Renal pelvis (tissue), 12 donors: ENCODE measurements around the gene CCDC70. TPM values are rescaled to one million over a fixed set of nuclear protein-coding genes. Genes with fewer than 3 reads are reported as not detected.
"Not testable (repeated sequence)": the region's sequence is repeated elsewhere in the genome, so short reads cannot be mapped to it uniquely, and the experiment has no call there.

Experiments
- DNase-seq: peaks from one replicate; pipeline ENCODE4 v3.0.0-alpha.2; 2013
- long read RNA-seq, 16 experiments: transcript quantifications; one replicate each; lab custom pipeline, GENCODE V29; 2026
- polyA plus RNA-seq, 3 donors: library from polyadenylated mRNA; unstranded; fragments of 120-200 nt; gene quantifications; one replicate each; pipeline ENCODE4 v1.2.1, GENCODE V29; 2013; ENCODE audit not compliant: insufficient read length in 3 of 3

The CCDC70 gene
- polyA plus RNA-seq: under 1 TPM in 1 of 3 donors, not detected in 2; 0.14 TPM
- long read RNA-seq, donor 1: 0 reads
- long read RNA-seq, donor 2: 0 reads
- long read RNA-seq, donor 3: 0 reads
- long read RNA-seq, donor 4: 0 reads
- long read RNA-seq, donor 5: 0 reads
- long read RNA-seq, donor 6: 0 reads
- long read RNA-seq, donor 7: 0 reads
- long read RNA-seq, donor 8: 0 reads
- long read RNA-seq, donor 9: 0 reads
- long read RNA-seq, donor 10, partial matches to known transcripts: 5 of 5 reads
- long read RNA-seq, donor 10, other reads (novel, unspliced or antisense): 0 of 5 reads
- long read RNA-seq, donor 11: 0 reads
- long read RNA-seq, donor 12: 0 reads
- long read RNA-seq, donor 13: 0 reads
- long read RNA-seq, donor 14: 0 reads
- long read RNA-seq, donor 15: 0 reads
- long read RNA-seq, donor 16: 0 reads

- DNase-seq: no peak
Measured at GRCh38 chr13:51861723-51862300, at the start of gene CCDC70. Gene CCDC70, plus strand, starts transcription at chr13:51861969. Its CDS starts 3,443 bp downstream, at chr13:51865412.

GRCh38 chr13:51814071-51814470, 47.7 kb upstream of the CCDC70 start:
- DNase-seq: no peak

GRCh38 chr13:51814825-51815650, 46.7 kb upstream of the CCDC70 start:
- peak; percentile 63 for DNase-seq

- DNase-seq: no peak
Measured at GRCh38 chr13:51815848-51816247, 45.9 kb upstream of the CCDC70 start.

- DNase-seq: no peak
Measured at GRCh38 chr13:51816604-51817249, 45.0 kb upstream of the CCDC70 start.

- no peak for DNase-seq
Measured at GRCh38 chr13:51817717-51818116, 44.1 kb upstream of the CCDC70 start.

- DNase-seq: no peak
Measured at GRCh38 chr13:51818276-51818675, 43.5 kb upstream of the CCDC70 start.

GRCh38 chr13:51818781-51819511, 42.8 kb upstream of the CCDC70 start:
- DNase-seq: no peak

GRCh38 chr13:51819544-51819943, 42.2 kb upstream of the CCDC70 start:
- no peak for DNase-seq

- no peak for DNase-seq
Measured at GRCh38 chr13:51820016-51820597, 41.7 kb upstream of the CCDC70 start.

GRCh38 chr13:51821606-51822005, 40.2 kb upstream of the CCDC70 start:
- no peak for DNase-seq

GRCh38 chr13:51822106-51822815, 39.5 kb upstream of the CCDC70 start:
- DNase-seq: no peak

GRCh38 chr13:51823359-51823758, 38.4 kb upstream of the CCDC70 start:
- DNase-seq: no peak

- no peak for DNase-seq
Measured at GRCh38 chr13:51823863-51824262, 37.9 kb upstream of the CCDC70 start.

- DNase-seq: not testable (repeated sequence)
Measured at GRCh38 chr13:51824712-51825111, 37.1 kb upstream of the CCDC70 start.

- no peak for DNase-seq
Measured at GRCh38 chr13:51825165-51825592, 36.6 kb upstream of the CCDC70 start.

- no peak for DNase-seq
Measured at GRCh38 chr13:51825681-51826254, 36.0 kb upstream of the CCDC70 start.

- DNase-seq: no peak
Measured at GRCh38 chr13:51826606-51827005, 35.2 kb upstream of the CCDC70 start.

- DNase-seq: no peak
Measured at GRCh38 chr13:51827254-51827653, 34.5 kb upstream of the CCDC70 start.
